HepG2 (cell line): ENCODE results near the gene SPATA25. TPM values are rescaled to one million over a fixed set of nuclear protein-coding genes. Genes with fewer than 3 reads are reported as not detected.

Experiments used
- ATAC-seq: fragments of 200-7000 bp; cut with Tn5 transposase; 3 replicates; pipeline ENCODE4 v1.9.1; 2020; ENCODE audit warnings: mild to moderate bottlenecking, moderate library complexity
- BruUV-seq: library from RNA; stranded (reverse); fragments of 400-500 nt; replicated peaks from 2 replicates; lab custom pipeline; 2021; lab: Mats Ljungman, UMichigan
- CTCF ChIA-PET: fragments of 300-600 bp; formaldehyde crosslinking; extraction: SDS; loops from one replicate; lab custom pipeline; 2021; ENCODE audit warnings: low total read pairs, inconsistent platforms, low intra/inter-chr PET ratio; lab: Yijun Ruan, JAX
- POLR2A ChIA-PET: fragments of 350-600 bp; sonication (Branson Sonifier 250); formaldehyde crosslinking; loops from one replicate; lab custom pipeline; 2020; ENCODE audit warnings: antibody characterized with exemption, inconsistent platforms; lab: Yijun Ruan, JAX
- DNase-seq: peaks from one replicate; pipeline ENCODE4 v3.0.0-alpha.2; 2015; ENCODE audit warnings: low spot score
- FAIRE-seq: peaks from 3 replicates; lab custom pipeline; 2011; peaks lifted over from hg19 to GRCh38; lab: Jason Lieb, UNC
- H2AFZ ChIP-seq: one replicate; pipeline ENCODE4 v1.6.1; 2011; ENCODE audit warnings: low read length, inconsistent platforms
- H3K27ac ChIP-seq: fragments of 300-600 bp; 3 replicates; pipeline ENCODE4 v1.8.0; 2011; ENCODE audit warnings: mixed run types, mild to moderate bottlenecking, mixed read lengths, low read length, inconsistent platforms; ENCODE audit not compliant: insufficient read depth; ENCODE audit errors: extremely low read length
- H3K27me3 ChIP-seq, 2 experiments: fragments of 200-600 bp in 1 of 2; 2 replicates in 1 of 2; 3 replicates in 1 of 2; pipeline versions ENCODE4 v1.6.0 to v1.8.0; 2011; ENCODE audit warnings: low read length in 2 of 2, mild to moderate bottlenecking in 2 of 2, moderate library complexity in 2 of 2, inconsistent platforms in 1 of 2; ENCODE audit not compliant: insufficient read depth in 2 of 2, control insufficient read depth in 1 of 2
- H3K36me3 ChIP-seq, 2 experiments: fragments of 200-600 bp in 1 of 2; replicated peaks in 1 of 2; 2 replicates in 1 of 2; 3 replicates in 1 of 2; pipeline versions ENCODE4 v1.5.1 to v1.8.0; 2011; ENCODE audit warnings: low read length in 2 of 2, inconsistent platforms in 1 of 2; ENCODE audit not compliant: insufficient read depth in 2 of 2, control insufficient read depth in 1 of 2
- H3K4me1 ChIP-seq: 2 replicates; pipeline ENCODE4 v1.5.1; 2012; ENCODE audit warnings: low read length, inconsistent platforms; ENCODE audit not compliant: insufficient read depth
- H3K4me2 ChIP-seq: 2 replicates; pipeline ENCODE4 v1.6.0; 2011; ENCODE audit warnings: low read depth, low read length, inconsistent platforms
- H3K4me3 ChIP-seq, 3 experiments: fragments of 200-600 bp in 1 of 3; sonication (generic), shearing (Covaris generic) in 1 of 3; replicated peaks in 1 of 3; 2 replicates each; pipeline ENCODE4 v1.5.1; 2011 to 2016; ENCODE audit warnings: low read length in 3 of 3, inconsistent platforms in 2 of 3, low read depth in 2 of 3, mild to moderate bottlenecking in 2 of 3, control low read depth in 1 of 3, mixed read lengths in 1 of 3; ENCODE audit not compliant: insufficient read depth in 1 of 3
- H3K79me2 ChIP-seq: one replicate; pipeline ENCODE4 v1.6.1; 2011; ENCODE audit warnings: low read length, inconsistent platforms; ENCODE audit not compliant: insufficient read depth
- H3K9ac ChIP-seq: 2 replicates; pipeline ENCODE4 v1.6.0; 2011; ENCODE audit warnings: mild to moderate bottlenecking, low read depth, low read length, inconsistent platforms; ENCODE audit not compliant: insufficient read depth
- H3K9me3 ChIP-seq: 2 replicates; pipeline ENCODE4 v1.5.1; 2012; ENCODE audit warnings: mild to moderate bottlenecking, low read length
- H4K20me1 ChIP-seq: 2 replicates; pipeline ENCODE4 v1.6.0; 2011; ENCODE audit warnings: inconsistent platforms, mild to moderate bottlenecking, low read length, moderate library complexity; ENCODE audit not compliant: insufficient read depth
- ARHGAP35 ChIP-seq: sonication (generic); formaldehyde crosslinking; IDR thresholded peaks from 2 replicates; pipeline ENCODE4 v1.9.0; 2022; ENCODE audit warnings: mild to moderate bottlenecking, inconsistent platforms, moderate library complexity, missing genetic modification reagents, borderline replicate concordance
- FOSL1 ChIP-seq: sonication (generic); formaldehyde crosslinking; IDR thresholded peaks from 2 replicates; pipeline ENCODE4 v1.9.0; 2021; ENCODE audit warnings: missing genetic modification reagents, borderline replicate concordance
- HOXA3 ChIP-seq: sonication (generic); formaldehyde crosslinking; IDR thresholded peaks from 2 replicates; pipeline ENCODE4 v1.5.0; 2020; ENCODE audit warnings: missing genetic modification reagents
- LRRFIP1 ChIP-seq: sonication (generic); formaldehyde crosslinking; conservative IDR thresholded peaks from 2 replicates; pipeline ENCODE4 v1.4.0; 2020; ENCODE audit warnings: missing genetic modification reagents
- NR2C2 ChIP-seq: sonication (generic); formaldehyde crosslinking; IDR thresholded peaks from 2 replicates; pipeline ENCODE4 v1.4.0; 2020; ENCODE audit warnings: missing genetic modification reagents, mild to moderate bottlenecking, moderate library complexity, borderline replicate concordance
- POLR2AphosphoS5 ChIP-seq: IDR thresholded peaks from 2 replicates; pipeline ENCODE4 v1.6.1; 2012; ENCODE audit warnings: low read depth, low read length
- PREB ChIP-seq: sonication (generic); formaldehyde crosslinking; IDR thresholded peaks from 2 replicates; pipeline ENCODE4 v1.4.0; 2020; ENCODE audit warnings: missing genetic modification reagents
- THRA ChIP-seq: sonication (generic); formaldehyde crosslinking; IDR thresholded peaks from 2 replicates; pipeline ENCODE4 v1.4.0; 2020; ENCODE audit warnings: missing genetic modification reagents, borderline replicate concordance
- ZC3H4 ChIP-seq: sonication (generic); formaldehyde crosslinking; IDR thresholded peaks from 2 replicates; pipeline ENCODE4 v1.4.0; 2020; ENCODE audit warnings: missing genetic modification reagents, borderline replicate concordance
- ZNF503 ChIP-seq: sonication (generic); formaldehyde crosslinking; IDR thresholded peaks from 2 replicates; pipeline ENCODE4 v1.4.0; 2020; ENCODE audit warnings: missing genetic modification reagents
- ZNF781 ChIP-seq: sonication (generic); formaldehyde crosslinking; IDR thresholded peaks from 2 replicates; pipeline ENCODE4 v1.5.1; 2020; ENCODE audit warnings: borderline replicate concordance, mild to moderate bottlenecking, missing genetic modification reagents; ENCODE audit errors: not compliant biosample characterization
- WGBS: methylation state at CpG from one replicate; pipeline ENCODE4 v1.1.6; 2017; ENCODE audit warnings: low lambda C conversion rate; 5-methylcytosine and 5-hydroxymethylcytosine counted together
- in situ Hi-C: cut with HindIII; loops from 2 replicates; pipeline ENCODE4 v1.10.0; 2017; ENCODE audit warnings: low pct_unique_long_range_greater_than_20kb; ENCODE audit not compliant: extremely low pct_ligation_motif_present
- intact Hi-C: fragments of 100-400 bp; cut with micrococcal nuclease; formaldehyde crosslinking; loops from one replicate; pipeline ENCODE4 v1.10.0; 2022; ENCODE audit not compliant: unreplicated experiment
- polyA plus RNA-seq, 8 experiments: library from polyadenylated mRNA; depleted of rRNA in 3 of 8; stranded (reverse) in 7 of 8; unstranded in 1 of 8; fragments of >200 nt; fragmentation: Illumina TruSeq in 4 of 8; extraction: Trizol in 4 of 8; gene quantifications; 2 replicates each; pipeline versions ENCODE4 v1.2.1 to v1.2.3, GENCODE V29; 2011 to 2016; ENCODE audit warnings: low read depth in 4 of 8, missing spikeins in 1 of 8, mixed read lengths in 1 of 8; ENCODE audit not compliant: insufficient read depth in 1 of 8
- total RNA-seq, 5 experiments: library from RNA; depleted of rRNA; stranded (reverse); fragments of >200 nt; fragmentation: Illumina TruSeq; extraction: Trizol; gene quantifications; 2 replicates each; pipeline ENCODE4 v1.2.3, GENCODE V29; 2016; ENCODE audit warnings: low read depth in 1 of 5

Gene SPATA25
- total and polyA plus RNA-seq, 2 of the 13 experiments (the other 11 are each of a cell fraction or from before 2014, with no cell fraction given): 4.8 to 7.6 TPM

GRCh38 chr20:45882469-45883099 lies 4.8 kb downstream of the SPATA25 start:
- peaks cover 16% of the 10 kb centered on the region for H3K79me2 ChIP-seq
- no peaks in the 10 kb centered on the region for H3K9me3 ChIP-seq
- no peak overlapping the region for H2AFZ ChIP-seq
- DNase-seq: no peak
- no peak for FAIRE-seq
- no peak overlapping the region for H3K4me3 ChIP-seq
- in situ Hi-C loops: no loop called here
- no peaks in the 10 kb centered on the region for H4K20me1 ChIP-seq
- ChIA-PET CTCF (no interaction called here), POLR2A (interaction anchor here (0.9 to 7.5 kb wide), 13 partner anchors 9 to 88 kb away, joined by 3 to 129 read pairs (median 20); partner anchors contain the start of genes ACOT8, CTSA, NEURL2 and PCIF1)
- BruUV-seq: no TSS peak
- ATAC-seq: no peak
- no peaks in the 10 kb centered on the region; a peak in 1 of 5 replicates for H3K27me3 ChIP-seq
- no peak overlapping the region for H3K27ac ChIP-seq
- H3K4me1 ChIP-seq: peaks cover 22% of the 10 kb centered on the region
- H3K36me3 ChIP-seq: peaks cover 20 to 46% of the 10 kb centered on the region in 2 experiments
- 78% methylated on average over 4 of the region's 4 CpGs for WGBS
- no peak overlapping the region for H3K9ac ChIP-seq
- H3K4me2 ChIP-seq: no peak overlapping the region
- intact Hi-C loops: loop anchor here (5.0 to 10.0 kb wide), 2 partner anchors 50 to 88 kb away; partner anchors contain the start of genes DNTTIP1, SNX21 and WFDC3
- TF ChIP-seq FOSL1 (CRISPR knock-in tag) (no peak), HOXA3 (0 out of 2 replicates have a peak, but pooled peaks have one; percentile 1), ZNF503 (CRISPR knock-in tag) (no peak), ZC3H4 (CRISPR knock-in tag) (0 out of 2 replicates have a peak, but pooled peaks have one; percentile 26), ARHGAP35 (no peak), THRA (CRISPR knock-in tag) (no peak), ZNF781 (CRISPR knock-in tag) (peak; percentile 13), NR2C2 (CRISPR knock-in tag) (no peak), LRRFIP1 (CRISPR knock-in tag) (no peak), PREB (CRISPR knock-in tag) (no peak), POLR2AphosphoS5 (0 out of 2 replicates have a peak, but pooled peaks have one; percentile 16)
